HEK293 (cell line): ENCODE data around the gene SSB.

ENCODE experiments used
- CTCF ChIA-PET: fragments of 350-600 bp; formaldehyde crosslinking; extraction: SDS; loops from one replicate; lab custom pipeline; 2021; ENCODE audit warnings: antibody characterized with exemption; lab: Yijun Ruan, JAX
- POLR2A ChIA-PET: fragments of 300-600 bp; formaldehyde crosslinking; extraction: SDS; loops from one replicate; lab custom pipeline; 2020; ENCODE audit warnings: antibody characterized with exemption, inconsistent platforms; lab: Yijun Ruan, JAX
- H3K27ac ChIP-seq: fragments of 200-500 bp; sonication (Bioruptor generic); 2 replicates; pipeline ENCODE4 v1.5.1; 2014; ENCODE audit warnings: low read depth, low read length, control low read depth, inconsistent platforms; ENCODE audit errors: extremely low read depth
- H3K36me3 ChIP-seq, 2 experiments: fragments of 200-500 bp in 1 of 2; sonication (Bioruptor generic) in 1 of 2; 1 replicate in 1 of 2; 2 replicates in 1 of 2; pipeline ENCODE4 v1.5.1; 2014 to 2017; ENCODE audit warnings: inconsistent platforms in 2 of 2, low read length in 2 of 2; ENCODE audit not compliant: control insufficient read depth in 2 of 2, insufficient read depth in 1 of 2
- H3K4me1 ChIP-seq: fragments of 200-500 bp; sonication (Bioruptor generic); 2 replicates; pipeline ENCODE4 v1.5.1; 2014; ENCODE audit warnings: mild to moderate bottlenecking, low read length, inconsistent platforms; ENCODE audit not compliant: control insufficient read depth, insufficient read depth
- H3K4me3 ChIP-seq: 2 replicates; pipeline ENCODE4 v1.5.1; 2011; ENCODE audit warnings: low read depth, mild to moderate bottlenecking, control low read depth, low read length, moderate library complexity
- H3K9me3 ChIP-seq: fragments of 200-500 bp; sonication (Bioruptor generic); 2 replicates; pipeline ENCODE4 v1.5.1; 2014; ENCODE audit warnings: low read depth, low read length, inconsistent platforms; ENCODE audit not compliant: control insufficient read depth, insufficient read depth
- BCL11A ChIP-seq: fragments of 450-650 bp; formaldehyde crosslinking; IDR thresholded peaks from 2 replicates; pipeline ENCODE4 v1.5.1; 2016; ENCODE audit warnings: low read depth, missing biosample characterization, missing genetic modification characterization
- KLF1 ChIP-seq: fragments of 450-650 bp; formaldehyde crosslinking; IDR thresholded peaks from 2 replicates; pipeline ENCODE4 v1.5.1; 2016; ENCODE audit warnings: missing biosample characterization, missing genetic modification characterization
- RBAK ChIP-seq: fragments of 450-650 bp; formaldehyde crosslinking; IDR thresholded peaks from 2 replicates; pipeline ENCODE4 v1.5.1; 2016; ENCODE audit warnings: missing biosample characterization, missing genetic modification characterization
- SP3 ChIP-seq: fragments of 450-650 bp; formaldehyde crosslinking; IDR thresholded peaks from 2 replicates; pipeline ENCODE4 v1.5.1; 2016; ENCODE audit warnings: missing biosample characterization, missing genetic modification characterization
- YY2 ChIP-seq: fragments of 450-650 bp; formaldehyde crosslinking; IDR thresholded peaks from 2 replicates; pipeline ENCODE4 v1.5.1; 2016; ENCODE audit warnings: missing biosample characterization, missing genetic modification characterization
- ZBTB1 ChIP-seq: fragments of 450-650 bp; formaldehyde crosslinking; IDR thresholded peaks from 2 replicates; pipeline ENCODE4 v1.5.1; 2016; ENCODE audit warnings: missing biosample characterization, missing genetic modification characterization
- ZBTB21 ChIP-seq: fragments of 450-650 bp; formaldehyde crosslinking; IDR thresholded peaks from 2 replicates; pipeline ENCODE4 v1.5.1; 2017; ENCODE audit warnings: missing biosample characterization, missing genetic modification characterization
- ZNF114 ChIP-seq: fragments of 450-650 bp; formaldehyde crosslinking; IDR thresholded peaks from 2 replicates; pipeline ENCODE4 v1.5.0; 2017; ENCODE audit warnings: missing biosample characterization, missing genetic modification characterization
- ZNF155 ChIP-seq: fragments of 450-650 bp; formaldehyde crosslinking; IDR thresholded peaks from 2 replicates; pipeline ENCODE4 v1.5.1; 2016; ENCODE audit warnings: missing biosample characterization, missing genetic modification characterization
- ZNF335 ChIP-seq: fragments of 450-650 bp; formaldehyde crosslinking; conservative IDR thresholded peaks from 2 replicates; pipeline ENCODE4 v1.5.1; 2016; ENCODE audit warnings: missing biosample characterization, missing genetic modification characterization
- ZNF37A ChIP-seq: fragments of 450-650 bp; IDR thresholded peaks from 2 replicates; pipeline ENCODE4 v1.5.1; 2018; ENCODE audit warnings: missing biosample characterization, missing genetic modification characterization
- ZNF394 ChIP-seq: fragments of 450-650 bp; formaldehyde crosslinking; IDR thresholded peaks from 2 replicates; pipeline ENCODE4 v1.5.1; 2016; ENCODE audit warnings: missing biosample characterization, missing genetic modification characterization, mild to moderate bottlenecking, moderate library complexity, borderline replicate concordance
- ZNF548 ChIP-seq: fragments of 450-650 bp; formaldehyde crosslinking; IDR thresholded peaks from 2 replicates; pipeline ENCODE4 v1.5.1; 2016; ENCODE audit warnings: missing biosample characterization, missing genetic modification characterization
- ZNF792 ChIP-seq: fragments of 450-650 bp; formaldehyde crosslinking; IDR thresholded peaks from 2 replicates; pipeline ENCODE4 v1.5.1; 2016; ENCODE audit warnings: missing biosample characterization, missing genetic modification characterization
- TF ChIP-seq, protein P1 (sequence below): fragments of 450-650 bp; formaldehyde crosslinking; IDR thresholded peaks from 2 replicates; pipeline ENCODE4 v1.5.1; 2016; ENCODE audit warnings: missing biosample characterization, missing genetic modification characterization, borderline replicate concordance
- TF ChIP-seq, protein P2 (sequence below): fragments of 450-650 bp; formaldehyde crosslinking; IDR thresholded peaks from 2 replicates; pipeline ENCODE4 v1.5.0; 2017; ENCODE audit warnings: missing biosample characterization, missing genetic modification characterization, borderline replicate concordance
- TF ChIP-seq, protein P3 (sequence below): fragments of 450-650 bp; formaldehyde crosslinking; conservative IDR thresholded peaks from 2 replicates; pipeline ENCODE4 v1.5.1; 2016; ENCODE audit warnings: low read depth, missing biosample characterization, missing genetic modification characterization
- TF ChIP-seq, protein P4 (sequence below): fragments of 450-650 bp; formaldehyde crosslinking; IDR thresholded peaks from 2 replicates; pipeline ENCODE4 v1.5.1; 2016; ENCODE audit warnings: missing biosample characterization, missing genetic modification characterization
- TF ChIP-seq, protein P5 (sequence below): fragments of 450-650 bp; formaldehyde crosslinking; optimal IDR thresholded peaks from 2 replicates; pipeline ENCODE3; 2016; ENCODE audit warnings: missing biosample characterization, mild to moderate bottlenecking, missing genetic modification characterization

The SSB gene

DNA sequence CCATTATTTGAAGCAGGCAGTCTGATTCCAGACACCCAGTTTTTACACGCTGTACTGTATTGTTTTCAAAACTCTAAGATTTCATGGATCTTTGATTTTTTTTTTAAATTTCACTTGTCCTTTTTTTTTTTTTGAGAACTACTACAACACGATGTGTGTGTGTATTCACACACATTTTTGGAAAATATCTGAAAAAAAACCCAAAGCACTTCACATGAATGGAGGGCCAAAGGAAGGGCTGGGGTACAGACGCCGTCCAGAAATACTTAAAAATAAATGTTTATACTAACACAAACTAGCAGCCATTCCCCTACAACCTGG is 314 bp upstream of the SSB start:
- Histone ChIP-seq H3K4me1 (no peaks in the 10 kb centered on the region), H3K27ac (no peak overlapping the region), H3K4me3 (peak overlapping the region; percentile 93), H3K9me3 (no peaks in the 10 kb centered on the region), H3K36me3 (peaks cover 22 to 27% of the 10 kb centered on the region in 2 experiments)
- ChIA-PET POLR2A (interaction anchor here (0.8 to 2.2 kb wide), 9 partner anchors 8 to 65 kb away, joined by 3 to 12 read pairs (median 4); partner anchors contain the start of genes KLHL23, METTL5 and UBR3), CTCF (interaction anchor here (1.5 kb wide), 1 partner anchor 8 kb away, joined by 6 read pairs; no protein-coding TSS in a partner anchor)
- TF ChIP-seq ZNF335 (tag by site-specific recombination) = peak; percentile 19
- TF ChIP-seq RBAK = no peak

DNA sequence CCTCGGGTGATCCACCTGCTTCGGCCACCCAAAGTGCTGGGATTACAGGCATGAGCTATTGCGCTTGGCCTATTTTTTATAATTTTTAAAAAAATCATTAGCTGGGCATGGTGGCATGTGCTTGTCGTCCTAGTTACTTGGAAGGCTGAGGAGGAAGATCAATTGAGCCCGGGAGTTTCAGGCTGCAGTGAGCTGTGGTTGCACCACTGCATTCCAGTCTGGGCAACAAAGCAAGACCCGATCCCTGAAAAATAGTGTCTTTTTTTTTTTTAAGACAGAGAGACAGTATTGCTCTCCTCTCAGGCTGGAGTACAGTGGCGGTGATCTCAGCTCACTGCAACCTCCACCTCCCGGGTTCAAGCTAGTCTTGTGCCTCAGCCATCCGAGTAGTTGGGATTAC is 4.8 kb downstream of the SSB start:
- H3K9me3 ChIP-seq = no peaks in the 10 kb centered on the region
- peaks cover 70 to 72% of the 10 kb centered on the region in 2 experiments for H3K36me3 ChIP-seq
- no peak overlapping the region for H3K4me3 ChIP-seq
- H3K27ac ChIP-seq = no peak overlapping the region
- CTCF ChIA-PET = interaction anchor here (0.6 kb wide), 1 partner anchor 113 kb away, joined by 3 read pairs; no protein-coding TSS in a partner anchor
- POLR2A ChIA-PET = no interaction called here
- no peaks in the 10 kb centered on the region for H3K4me1 ChIP-seq
- TF ChIP-seq ZNF114 (tag by site-specific recombination) (no peak), ZNF155 (tag by site-specific recombination) (no peak), ZNF394 (tag by site-specific recombination) (no peak), ZBTB21 (no peak), ZBTB1 (tag by site-specific recombination) (no peak), SP3 (tag by site-specific recombination) (no peak), KLF1 (tag by site-specific recombination) (no peak), ZNF548 (tag by site-specific recombination) (no peak), YY2 (tag by site-specific recombination) (no peak), ZNF37A (no peak), BCL11A (tag by site-specific recombination) (no peak), ZNF792 (tag by site-specific recombination) (no peak)
- TF ChIP-seq, protein P1, sequence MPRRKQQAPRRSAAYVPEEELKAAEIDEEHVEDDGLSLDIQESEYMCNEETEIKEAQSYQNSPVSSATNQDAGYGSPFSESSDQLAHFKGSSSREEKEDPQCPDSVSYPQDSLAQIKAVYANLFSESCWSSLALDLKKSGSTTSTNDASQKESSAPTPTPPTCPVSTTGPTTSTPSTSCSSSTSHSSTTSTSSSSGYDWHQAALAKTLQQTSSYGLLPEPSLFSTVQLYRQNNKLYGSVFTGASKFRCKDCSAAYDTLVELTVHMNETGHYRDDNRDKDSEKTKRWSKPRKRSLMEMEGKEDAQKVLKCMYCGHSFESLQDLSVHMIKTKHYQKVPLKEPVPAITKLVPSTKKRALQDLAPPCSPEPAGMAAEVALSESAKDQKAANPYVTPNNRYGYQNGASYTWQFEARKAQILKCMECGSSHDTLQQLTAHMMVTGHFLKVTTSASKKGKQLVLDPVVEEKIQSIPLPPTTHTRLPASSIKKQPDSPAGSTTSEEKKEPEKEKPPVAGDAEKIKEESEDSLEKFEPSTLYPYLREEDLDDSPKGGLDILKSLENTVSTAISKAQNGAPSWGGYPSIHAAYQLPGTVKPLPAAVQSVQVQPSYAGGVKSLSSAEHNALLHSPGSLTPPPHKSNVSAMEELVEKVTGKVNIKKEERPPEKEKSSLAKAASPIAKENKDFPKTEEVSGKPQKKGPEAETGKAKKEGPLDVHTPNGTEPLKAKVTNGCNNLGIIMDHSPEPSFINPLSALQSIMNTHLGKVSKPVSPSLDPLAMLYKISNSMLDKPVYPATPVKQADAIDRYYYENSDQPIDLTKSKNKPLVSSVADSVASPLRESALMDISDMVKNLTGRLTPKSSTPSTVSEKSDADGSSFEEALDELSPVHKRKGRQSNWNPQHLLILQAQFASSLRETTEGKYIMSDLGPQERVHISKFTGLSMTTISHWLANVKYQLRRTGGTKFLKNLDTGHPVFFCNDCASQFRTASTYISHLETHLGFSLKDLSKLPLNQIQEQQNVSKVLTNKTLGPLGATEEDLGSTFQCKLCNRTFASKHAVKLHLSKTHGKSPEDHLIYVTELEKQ (tag by site-specific recombination) = no peak
- TF ChIP-seq, protein P2, sequence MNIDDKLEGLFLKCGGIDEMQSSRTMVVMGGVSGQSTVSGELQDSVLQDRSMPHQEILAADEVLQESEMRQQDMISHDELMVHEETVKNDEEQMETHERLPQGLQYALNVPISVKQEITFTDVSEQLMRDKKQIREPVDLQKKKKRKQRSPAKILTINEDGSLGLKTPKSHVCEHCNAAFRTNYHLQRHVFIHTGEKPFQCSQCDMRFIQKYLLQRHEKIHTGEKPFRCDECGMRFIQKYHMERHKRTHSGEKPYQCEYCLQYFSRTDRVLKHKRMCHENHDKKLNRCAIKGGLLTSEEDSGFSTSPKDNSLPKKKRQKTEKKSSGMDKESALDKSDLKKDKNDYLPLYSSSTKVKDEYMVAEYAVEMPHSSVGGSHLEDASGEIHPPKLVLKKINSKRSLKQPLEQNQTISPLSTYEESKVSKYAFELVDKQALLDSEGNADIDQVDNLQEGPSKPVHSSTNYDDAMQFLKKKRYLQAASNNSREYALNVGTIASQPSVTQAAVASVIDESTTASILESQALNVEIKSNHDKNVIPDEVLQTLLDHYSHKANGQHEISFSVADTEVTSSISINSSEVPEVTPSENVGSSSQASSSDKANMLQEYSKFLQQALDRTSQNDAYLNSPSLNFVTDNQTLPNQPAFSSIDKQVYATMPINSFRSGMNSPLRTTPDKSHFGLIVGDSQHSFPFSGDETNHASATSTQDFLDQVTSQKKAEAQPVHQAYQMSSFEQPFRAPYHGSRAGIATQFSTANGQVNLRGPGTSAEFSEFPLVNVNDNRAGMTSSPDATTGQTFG (tag by site-specific recombination) = no peak
- TF ChIP-seq, protein P3, sequence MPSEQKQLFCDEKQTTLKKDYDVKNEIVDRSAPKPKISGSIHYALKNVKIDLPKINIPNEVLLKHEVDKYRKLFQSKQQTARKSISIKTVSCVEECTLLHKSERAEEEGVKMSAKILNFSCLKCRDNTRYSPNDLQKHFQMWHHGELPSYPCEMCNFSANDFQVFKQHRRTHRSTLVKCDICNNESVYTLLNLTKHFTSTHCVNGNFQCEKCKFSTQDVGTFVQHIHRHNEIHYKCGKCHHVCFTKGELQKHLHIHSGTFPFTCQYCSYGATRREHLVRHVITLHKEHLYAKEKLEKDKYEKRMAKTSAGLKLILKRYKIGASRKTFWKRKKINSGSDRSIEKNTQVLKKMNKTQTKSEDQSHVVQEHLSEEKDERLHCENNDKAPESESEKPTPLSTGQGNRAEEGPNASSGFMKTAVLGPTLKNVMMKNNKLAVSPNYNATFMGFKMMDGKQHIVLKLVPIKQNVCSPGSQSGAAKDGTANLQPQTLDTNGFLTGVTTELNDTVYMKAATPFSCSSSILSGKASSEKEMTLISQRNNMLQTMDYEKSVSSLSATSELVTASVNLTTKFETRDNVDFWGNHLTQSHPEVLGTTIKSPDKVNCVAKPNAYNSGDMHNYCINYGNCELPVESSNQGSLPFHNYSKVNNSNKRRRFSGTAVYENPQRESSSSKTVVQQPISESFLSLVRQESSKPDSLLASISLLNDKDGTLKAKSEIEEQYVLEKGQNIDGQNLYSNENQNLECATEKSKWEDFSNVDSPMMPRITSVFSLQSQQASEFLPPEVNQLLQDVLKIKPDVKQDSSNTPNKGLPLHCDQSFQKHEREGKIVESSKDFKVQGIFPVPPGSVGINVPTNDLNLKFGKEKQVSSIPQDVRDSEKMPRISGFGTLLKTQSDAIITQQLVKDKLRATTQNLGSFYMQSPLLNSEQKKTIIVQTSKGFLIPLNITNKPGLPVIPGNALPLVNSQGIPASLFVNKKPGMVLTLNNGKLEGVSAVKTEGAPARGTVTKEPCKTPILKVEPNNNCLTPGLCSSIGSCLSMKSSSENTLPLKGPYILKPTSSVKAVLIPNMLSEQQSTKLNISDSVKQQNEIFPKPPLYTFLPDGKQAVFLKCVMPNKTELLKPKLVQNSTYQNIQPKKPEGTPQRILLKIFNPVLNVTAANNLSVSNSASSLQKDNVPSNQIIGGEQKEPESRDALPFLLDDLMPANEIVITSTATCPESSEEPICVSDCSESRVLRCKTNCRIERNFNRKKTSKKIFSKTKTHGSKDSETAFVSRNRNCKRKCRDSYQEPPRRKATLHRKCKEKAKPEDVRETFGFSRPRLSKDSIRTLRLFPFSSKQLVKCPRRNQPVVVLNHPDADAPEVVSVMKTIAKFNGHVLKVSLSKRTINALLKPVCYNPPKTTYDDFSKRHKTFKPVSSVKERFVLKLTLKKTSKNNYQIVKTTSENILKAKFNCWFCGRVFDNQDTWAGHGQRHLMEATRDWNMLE (tag by site-specific recombination) = no peak
- TF ChIP-seq, protein P4, sequence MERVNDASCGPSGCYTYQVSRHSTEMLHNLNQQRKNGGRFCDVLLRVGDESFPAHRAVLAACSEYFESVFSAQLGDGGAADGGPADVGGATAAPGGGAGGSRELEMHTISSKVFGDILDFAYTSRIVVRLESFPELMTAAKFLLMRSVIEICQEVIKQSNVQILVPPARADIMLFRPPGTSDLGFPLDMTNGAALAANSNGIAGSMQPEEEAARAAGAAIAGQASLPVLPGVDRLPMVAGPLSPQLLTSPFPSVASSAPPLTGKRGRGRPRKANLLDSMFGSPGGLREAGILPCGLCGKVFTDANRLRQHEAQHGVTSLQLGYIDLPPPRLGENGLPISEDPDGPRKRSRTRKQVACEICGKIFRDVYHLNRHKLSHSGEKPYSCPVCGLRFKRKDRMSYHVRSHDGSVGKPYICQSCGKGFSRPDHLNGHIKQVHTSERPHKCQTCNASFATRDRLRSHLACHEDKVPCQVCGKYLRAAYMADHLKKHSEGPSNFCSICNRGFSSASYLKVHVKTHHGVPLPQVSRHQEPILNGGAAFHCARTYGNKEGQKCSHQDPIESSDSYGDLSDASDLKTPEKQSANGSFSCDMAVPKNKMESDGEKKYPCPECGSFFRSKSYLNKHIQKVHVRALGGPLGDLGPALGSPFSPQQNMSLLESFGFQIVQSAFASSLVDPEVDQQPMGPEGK = no peak
- TF ChIP-seq, protein P5, sequence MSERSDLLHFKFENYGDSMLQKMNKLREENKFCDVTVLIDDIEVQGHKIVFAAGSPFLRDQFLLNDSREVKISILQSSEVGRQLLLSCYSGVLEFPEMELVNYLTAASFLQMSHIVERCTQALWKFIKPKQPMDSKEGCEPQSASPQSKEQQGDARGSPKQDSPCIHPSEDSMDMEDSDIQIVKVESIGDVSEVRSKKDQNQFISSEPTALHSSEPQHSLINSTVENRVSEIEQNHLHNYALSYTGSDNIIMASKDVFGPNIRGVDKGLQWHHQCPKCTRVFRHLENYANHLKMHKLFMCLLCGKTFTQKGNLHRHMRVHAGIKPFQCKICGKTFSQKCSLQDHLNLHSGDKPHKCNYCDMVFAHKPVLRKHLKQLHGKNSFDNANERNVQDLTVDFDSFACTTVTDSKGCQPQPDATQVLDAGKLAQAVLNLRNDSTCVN (tag by site-specific recombination) = no peak
